Stimulated activated CD4-positive, alpha-beta T cell treated with anti-CD3 and anti-CD28 coated beads, Interleukin-1b, Interleukin-23, amount 100 ng/mL, for 4 hours (primary cell): ENCODE data around the gene GRIN3B.
"Not testable (repeated sequence)": the region's sequence is repeated elsewhere in the genome, so short reads cannot be mapped to it uniquely, and the experiment has no call there.

Experiments used
- DNase-seq, 2 donors: peaks; one replicate each; pipeline ENCODE4 v3.0.0-alpha.2; 2020; ENCODE audit warnings: low read depth in 2 of 2

The GRIN3B gene

GRCh38 chr19:1019616-1019961 is 19.4 kb downstream of the GRIN3B start:
- no peak for DNase-seq

GRCh38 chr19:1019980-1020867 is 20.0 kb downstream of the GRIN3B start:
- peak in 1 of 2 donors; percentile 36 for DNase-seq

- DNase-seq: peak; percentile 94 to 98
These were observed 20.7 kb downstream of the GRIN3B start, which contains the start of gene TMEM259 for GRCh38 chr19:1020868-1021425. TSS of gene TMEM259 (minus strand) at chr19:1021123. CDS start at chr19:1020996, 127 bp downstream.

- DNase-seq: not testable (repeated sequence)
These were observed 23.6 kb downstream of the GRIN3B start for GRCh38 chr19:1023883-1024188.

- not testable (repeated sequence) for DNase-seq
These were observed 24.9 kb downstream of the GRIN3B start for GRCh38 chr19:1025080-1025479.

- DNase-seq: peak in 1 of 2 donors; percentile 66
These were observed 26.0 kb downstream of the GRIN3B start, which contains the start of gene CNN2 for GRCh38 chr19:1025960-1026782. TSS of gene CNN2 (plus strand) at chr19:1026608. CDS start at chr19:1026662, 54 bp downstream.

GRCh38 chr19:1026783-1027649 is 26.8 kb downstream of the GRIN3B start:
- DNase-seq: no peak

- no peak for DNase-seq
These were observed 27.4 kb downstream of the GRIN3B start for GRCh38 chr19:1027650-1028061.

GRCh38 chr19:1028062-1028926 is 28.1 kb downstream of the GRIN3B start:
- peak in 1 of 2 donors; percentile 37 for DNase-seq

- DNase-seq: no peak
These were observed 32.1 kb downstream of the GRIN3B start for GRCh38 chr19:1032264-1032867.

- no peak for DNase-seq
These were observed 35.9 kb downstream of the GRIN3B start for GRCh38 chr19:1035998-1036621.

GRCh38 chr19:1037621-1038064 is 37.4 kb downstream of the GRIN3B start:
- no peak for DNase-seq

- DNase-seq: no peak
These were observed 38.9 kb downstream of the GRIN3B start for GRCh38 chr19:1038978-1039645.

GRCh38 chr19:1039646-1040475 is 39.6 kb downstream of the GRIN3B start, which contains the start of gene ABCA7:
TSS of gene ABCA7 (plus strand) at chr19:1040107. CDS start at chr19:1041362, 1,255 bp downstream.
- peak; percentile 99 to 100 for DNase-seq

GRCh38 chr19:1040476-1041271 is 40.5 kb downstream of the GRIN3B start:
- DNase-seq: peak; percentile 84 to 86

- no peak for DNase-seq
These were observed 41.1 kb downstream of the GRIN3B start for GRCh38 chr19:1041272-1041834.
